Aorta (tissue), 5 donors: Measurements from ENCODE around the gene PPP6R1. TPM values are rescaled to one million over a fixed set of nuclear protein-coding genes. Genes with fewer than 3 reads are reported as not detected.

Experiments used
- ATAC-seq: fragments of 200-7000 bp; cut with Tn5 transposase; one replicate; pipeline ENCODE4 v1.9.1; 2022; ENCODE audit warnings: moderate library complexity; ENCODE audit not compliant: low FRiP score
- DNase-seq, 2 donors: peaks; one replicate each; pipeline ENCODE4 v3.0.0-alpha.2; 2020
- H3K27ac ChIP-seq, 2 donors: one replicate each; pipeline ENCODE4 v1.5.1; 2013; ENCODE audit warnings: low read length in 2 of 2, mild to moderate bottlenecking in 2 of 2, moderate library complexity in 2 of 2, control low read depth in 1 of 2, inconsistent platforms in 1 of 2, low read depth in 1 of 2
- H3K27me3 ChIP-seq, 2 donors: one replicate each; pipeline ENCODE4 v1.6.1; 2013; ENCODE audit warnings: control low read depth in 1 of 2, low read length in 1 of 2, mild to moderate bottlenecking in 1 of 2, moderate library complexity in 1 of 2; ENCODE audit not compliant: insufficient read depth in 2 of 2, control insufficient read depth in 1 of 2
- H3K36me3 ChIP-seq, 2 donors: one replicate each; pipeline ENCODE4 v1.6.1; 2013; ENCODE audit warnings: control low read depth in 1 of 2, low read length in 1 of 2, mild to moderate bottlenecking in 1 of 2; ENCODE audit not compliant: insufficient read depth in 2 of 2, control insufficient read depth in 1 of 2
- H3K4me1 ChIP-seq, 2 donors: one replicate each; pipeline ENCODE4 v1.6.1; 2013; ENCODE audit warnings: low read length in 2 of 2, control low read depth in 1 of 2, mild to moderate bottlenecking in 1 of 2, moderate library complexity in 1 of 2; ENCODE audit not compliant: insufficient read depth in 2 of 2, control insufficient read depth in 1 of 2
- H3K4me3 ChIP-seq, 2 donors: one replicate each; pipeline ENCODE4 v1.5.1; 2013; ENCODE audit warnings: low read length in 2 of 2, control low read depth in 1 of 2, mild to moderate bottlenecking in 1 of 2
- H3K9me3 ChIP-seq: one replicate; pipeline ENCODE4 v1.6.1; 2013; ENCODE audit warnings: mild to moderate bottlenecking, low read length; ENCODE audit not compliant: control insufficient read depth
- WGBS, 2 donors: extraction: QIAGEN DNeasy Blood & Tissue Kit; methylation state at CpG; one replicate each; pipeline ENCODE4 v1.1.7; 2013; 5-methylcytosine and 5-hydroxymethylcytosine counted together
- intact Hi-C, 2 donors: fragments of 100-400 bp; cut with DNase I; formaldehyde crosslinking; loops; one replicate each; pipeline versions ENCODE4 v1.14.2 to v1.15.0; 2022
- polyA plus RNA-seq, 2 donors: library from polyadenylated mRNA; stranded (reverse); fragments of 200-250 nt; gene quantifications; one replicate each; pipeline ENCODE4 v1.2.3, GENCODE V29; 2013
- total RNA-seq, 2 donors: library from RNA; stranded (reverse); fragmentation: NEBNext Ultra II Directional; extraction: Animal tissue kit (Norgen Biotek cat#: 25700); gene quantifications; one replicate each; pipeline ENCODE4 v1.2.1, GENCODE V29; 2021
- donor health status: healthy with polysubstance abuse.
- donor health status: Bipolar disorder and iron deficiency.
- donor health status: DM: no; HTN: no; CAD: no.
- donor health status: DM: no; HTN: no; CAD: no.
- donor health status: DM: yes; HTN: yes; CAD: no.

Gene PPP6R1
- total and polyA plus RNA-seq, 4 donors = 15.2 to 55.4 (median 36.6) TPM

DNA sequence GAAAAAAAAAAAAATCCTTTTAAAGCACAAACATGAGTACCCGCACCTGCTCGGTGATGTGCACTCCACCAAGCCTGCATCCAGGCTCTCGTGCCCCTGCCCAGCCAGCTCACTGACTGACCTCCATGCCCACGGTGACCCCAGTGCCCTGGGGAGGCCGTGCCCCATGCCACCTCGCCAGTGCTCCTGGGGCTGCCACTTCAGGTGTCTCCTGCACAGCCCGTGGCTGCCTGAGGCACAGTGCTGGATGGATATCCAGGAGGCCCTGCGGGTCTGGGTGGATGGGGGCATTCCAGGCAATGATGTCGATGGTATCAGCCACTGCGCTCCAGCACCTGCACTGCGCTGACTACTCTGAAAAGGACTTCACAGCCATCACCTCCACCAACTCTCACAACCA, 9.0 kb downstream of the PPP6R1 start:
- 92 to 95% methylated on average over 11 of the region's 11 CpGs for WGBS, 2 donors
- peak in 1 of 2 donors; percentile 45 for DNase-seq
- ATAC-seq = no peak
- H3K4me3 ChIP-seq = no peak overlapping the region
- H3K27ac ChIP-seq = no peak overlapping the region
- intact Hi-C loops = no loop called here
- peaks cover 0 to 3% of the 10 kb centered on the region in 2 donors for H3K36me3 ChIP-seq
- no peaks in the 10 kb centered on the region for H3K4me1 ChIP-seq
- no peaks in the 10 kb centered on the region for H3K27me3 ChIP-seq
- no peaks in the 10 kb centered on the region for H3K9me3 ChIP-seq

GRCh38 chr19:55248704-55249103, 10.1 kb downstream of the PPP6R1 start:
- Histone ChIP-seq H3K27me3 (no peaks in the 10 kb centered on the region), H3K27ac (no peak overlapping the region), H3K4me3 (no peak overlapping the region), H3K4me1 (no peaks in the 10 kb centered on the region), H3K36me3 (peaks cover 0 to 3% of the 10 kb centered on the region in 2 donors), H3K9me3 (no peaks in the 10 kb centered on the region)
- DNase-seq (peak in 1 of 2 donors; percentile 37), ATAC-seq (no peak)
- intact Hi-C loops = no loop called here
- 71 to 83% methylated on average over 9 of the region's 9 CpGs for WGBS, 2 donors

DNA sequence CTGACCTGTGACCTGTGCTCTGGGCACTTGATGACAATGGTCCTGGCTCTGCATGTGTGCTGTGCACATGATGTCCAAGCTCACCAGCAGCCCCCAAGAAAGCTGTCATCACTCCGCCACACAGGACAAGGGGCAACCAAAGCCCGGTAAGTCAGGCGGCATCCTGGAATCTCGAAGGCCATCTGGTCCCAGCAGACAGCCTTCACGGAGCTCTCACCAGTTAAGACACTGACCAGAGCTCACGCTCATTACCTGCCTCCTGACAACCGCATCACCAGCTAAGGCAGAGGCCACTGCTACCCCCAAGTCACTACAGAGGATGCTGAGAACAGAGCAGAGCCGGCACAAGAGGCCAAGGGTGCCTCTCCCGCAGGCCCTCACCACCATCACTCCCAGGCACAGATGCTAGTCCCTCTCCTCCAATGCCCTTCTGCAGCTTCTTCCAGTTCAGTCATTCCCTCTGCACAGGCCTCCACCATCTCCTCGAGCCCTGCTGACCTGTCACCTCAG, 10.6 kb downstream of the PPP6R1 start:
- H3K36me3 ChIP-seq = peaks cover 0 to 3% of the 10 kb centered on the region in 2 donors
- no peaks in the 10 kb centered on the region for H3K9me3 ChIP-seq
- ATAC-seq (no peak), DNase-seq (peak in 1 of 2 donors; percentile 38)
- intact Hi-C loops = no loop called here
- WGBS, 2 donors = 78 to 84% methylated on average over 10 of the region's 10 CpGs
- no peaks in the 10 kb centered on the region for H3K27me3 ChIP-seq
- no peak overlapping the region for H3K27ac ChIP-seq
- H3K4me1 ChIP-seq = no peaks in the 10 kb centered on the region
- H3K4me3 ChIP-seq = no peak overlapping the region

GRCh38 chr19:55247621-55248099, 11.2 kb downstream of the PPP6R1 start:
- Histone ChIP-seq H3K27me3 (no peaks in the 10 kb centered on the region), H3K27ac (no peak overlapping the region), H3K4me1 (no peaks in the 10 kb centered on the region), H3K9me3 (no peaks in the 10 kb centered on the region), H3K36me3 (peaks cover 0 to 3% of the 10 kb centered on the region in 2 donors), H3K4me3 (no peak overlapping the region)
- DNase-seq (peak in 1 of 2 donors; percentile 56), ATAC-seq (no peak)
- 67 to 75% methylated on average over 10 of the region's 10 CpGs for WGBS, 2 donors
- intact Hi-C loops = no loop called here

DNA sequence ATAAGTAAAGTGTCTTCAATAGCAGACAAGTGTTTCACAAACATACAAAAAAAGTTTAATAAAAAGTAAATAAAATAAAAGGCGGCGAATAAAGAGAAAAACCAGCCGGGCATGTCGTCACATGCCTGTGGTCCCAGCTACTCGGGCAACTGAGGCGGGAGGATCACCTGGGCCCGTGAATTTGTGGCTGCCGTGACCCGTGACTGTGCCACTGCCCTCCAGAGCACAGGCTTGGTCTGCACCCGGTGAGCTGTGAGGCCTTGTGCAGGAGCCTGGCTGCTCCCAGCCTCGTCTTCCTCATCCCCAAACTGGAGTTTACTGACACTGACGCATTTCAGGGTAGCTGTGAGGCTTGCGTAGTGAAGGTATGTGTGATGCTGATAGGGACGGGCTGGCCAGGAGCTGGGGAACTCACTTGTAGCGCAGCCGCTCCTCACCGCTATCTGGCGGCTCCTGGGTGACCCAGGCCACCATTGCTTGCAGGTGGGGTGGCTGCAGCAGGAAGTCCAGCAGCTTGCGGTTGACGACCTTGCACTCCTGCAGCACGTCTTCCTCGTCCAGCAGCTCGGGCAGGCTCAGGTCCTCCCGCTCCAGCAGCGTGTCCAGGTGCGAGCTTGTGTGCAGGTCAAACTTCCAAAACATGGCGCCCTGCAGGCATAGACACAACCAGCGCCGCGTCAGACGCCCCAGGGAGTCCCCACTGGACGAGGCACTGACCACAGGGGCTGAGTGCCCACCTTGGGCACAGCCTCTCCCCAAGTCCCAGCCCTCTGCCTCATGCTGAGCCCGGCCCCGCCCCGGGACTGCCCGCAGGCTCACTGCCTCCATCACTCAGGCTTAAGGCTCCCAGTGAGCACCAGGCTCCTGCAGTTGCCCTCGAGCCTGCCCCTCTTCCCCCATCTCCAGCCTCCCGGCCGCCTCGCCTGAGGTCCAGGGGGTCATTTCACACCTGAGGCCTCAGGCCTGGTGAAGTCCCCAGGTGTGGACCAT, 12.1 kb downstream of the PPP6R1 start:
- ATAC-seq (no peak), DNase-seq (peak in 1 of 2 donors; percentile 38)
- Histone ChIP-seq H3K27ac (no peak overlapping the region), H3K9me3 (no peaks in the 10 kb centered on the region), H3K4me1 (no peaks in the 10 kb centered on the region), H3K36me3 (peaks cover 0 to 7% of the 10 kb centered on the region in 2 donors), H3K27me3 (no peaks in the 10 kb centered on the region), H3K4me3 (no peak overlapping the region)
- intact Hi-C loops = no loop called here
- WGBS, 2 donors = 87 to 91% methylated on average over 39 to 40 of the region's 40 CpGs

- intact Hi-C loops = no loop called here
- Histone ChIP-seq H3K4me3 (no peak overlapping the region), H3K4me1 (no peaks in the 10 kb centered on the region), H3K27ac (no peak overlapping the region), H3K27me3 (no peaks in the 10 kb centered on the region), H3K9me3 (no peaks in the 10 kb centered on the region), H3K36me3 (peaks cover 0 to 7% of the 10 kb centered on the region in 2 donors)
- no peak for ATAC-seq
- 89 to 91% methylated on average over 23 of the region's 23 CpGs for WGBS, 2 donors
- peak in 1 of 2 donors; percentile 21 for DNase-seq
These were observed 13.4 kb downstream of the PPP6R1 start for GRCh38 chr19:55245236-55245904.

GRCh38 chr19:55244004-55244680, 14.7 kb downstream of the PPP6R1 start:
- DNase-seq (no peak), ATAC-seq (no peak)
- Histone ChIP-seq H3K27ac (no peak overlapping the region), H3K4me3 (no peak overlapping the region), H3K27me3 (no peaks in the 10 kb centered on the region), H3K9me3 (no peaks in the 10 kb centered on the region), H3K36me3 (peaks cover 0 to 7% of the 10 kb centered on the region in 2 donors), H3K4me1 (no peaks in the 10 kb centered on the region)
- 80 to 85% methylated on average over 12 of the region's 12 CpGs for whole genome bisulfite sequencing, 2 donors
- intact Hi-C loops = no loop called here

- Histone ChIP-seq H3K27ac (no peak overlapping the region), H3K36me3 (peaks cover 0 to 9% of the 10 kb centered on the region in 2 donors), H3K4me1 (no peaks in the 10 kb centered on the region), H3K4me3 (no peak overlapping the region), H3K9me3 (no peaks in the 10 kb centered on the region), H3K27me3 (no peaks in the 10 kb centered on the region)
- peak; percentile 29 to 46 for DNase-seq
- intact Hi-C loops = no loop called here
- 76 to 77% methylated on average over 7 of the region's 7 CpGs for WGBS, 2 donors
- ATAC-seq = no peak
These were observed 16.3 kb downstream of the PPP6R1 start for GRCh38 chr19:55242517-55242916.
